NCI-H2227 (cell line): ENCODE results near the gene ISOC2.
"Not testable (repeated sequence)": the region's sequence is repeated elsewhere in the genome, so short reads cannot be mapped to it uniquely, and the experiment has no call there.

ENCODE experiments used
- DNase-seq: peaks from one replicate; lab custom pipeline; 2025; ENCODE audit not compliant: unreplicated experiment; lab: John Stamatoyannopoulos, UW

ISOC2 gene

DNA sequence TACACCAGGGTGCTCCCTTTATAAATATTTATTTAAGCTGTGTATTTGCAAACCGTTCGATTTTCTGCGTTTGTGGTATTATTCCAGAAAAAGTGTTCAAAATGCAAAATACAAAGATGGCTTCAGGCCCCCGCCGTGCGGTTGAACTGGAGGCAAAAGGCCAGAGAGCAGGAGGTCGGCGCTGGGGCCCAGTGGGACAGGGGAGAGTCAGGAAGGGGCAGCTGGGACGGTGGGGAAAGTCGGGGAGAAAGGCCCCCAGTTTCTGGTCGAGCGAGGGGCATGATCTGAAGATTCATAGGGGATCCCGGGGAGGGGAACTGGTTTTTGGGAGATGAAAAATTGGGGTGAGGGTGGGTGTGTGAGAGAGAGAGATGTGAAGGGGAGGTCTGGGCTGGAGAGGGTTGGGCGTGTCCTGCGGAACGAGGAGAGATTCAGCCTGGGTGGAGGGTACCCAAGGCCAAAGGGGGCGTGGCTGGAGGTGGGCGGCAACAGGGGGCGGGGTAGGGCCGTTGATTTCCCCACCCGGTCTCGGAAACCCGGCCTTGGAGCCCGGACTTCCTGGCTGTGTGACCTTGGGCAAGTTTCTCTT, 678 bp downstream of the ISOC2 start:
- peak; percentile 92 for DNase-seq

DNA sequence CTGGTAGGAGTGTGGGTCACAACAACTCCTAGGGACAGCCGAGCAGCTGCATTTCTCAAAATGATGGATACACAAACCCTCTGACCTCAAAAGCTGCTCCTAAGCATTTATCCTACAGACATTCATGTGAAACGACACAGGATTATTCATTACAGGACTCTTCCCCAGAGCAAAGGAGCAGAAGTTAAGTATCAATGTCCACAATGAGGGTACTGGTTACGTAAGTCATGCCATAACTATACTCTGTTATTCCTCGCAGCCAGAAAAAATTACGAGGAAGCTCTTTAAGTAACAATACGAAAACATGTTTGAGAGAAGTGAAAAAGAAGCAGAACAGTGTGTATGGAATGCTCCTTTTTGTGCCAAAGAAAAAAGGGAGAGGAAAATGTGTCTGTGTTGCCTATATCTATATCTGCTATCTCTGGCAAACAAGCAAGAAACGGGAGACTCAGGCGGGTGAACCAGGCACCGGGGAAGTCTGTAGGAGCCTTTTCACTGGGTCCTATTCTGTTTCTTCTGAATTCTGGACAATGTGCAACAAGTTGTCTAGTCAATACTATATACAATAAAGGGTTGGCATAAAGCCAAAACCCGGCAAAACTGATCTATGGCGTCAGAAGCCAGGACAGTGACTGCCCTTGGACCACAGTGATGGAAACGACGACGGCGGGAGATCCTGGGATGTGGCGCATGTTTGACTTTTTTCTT, 1.3 kb downstream of the ISOC2 start:
- DNase-seq, result peak; percentile 67

DNA sequence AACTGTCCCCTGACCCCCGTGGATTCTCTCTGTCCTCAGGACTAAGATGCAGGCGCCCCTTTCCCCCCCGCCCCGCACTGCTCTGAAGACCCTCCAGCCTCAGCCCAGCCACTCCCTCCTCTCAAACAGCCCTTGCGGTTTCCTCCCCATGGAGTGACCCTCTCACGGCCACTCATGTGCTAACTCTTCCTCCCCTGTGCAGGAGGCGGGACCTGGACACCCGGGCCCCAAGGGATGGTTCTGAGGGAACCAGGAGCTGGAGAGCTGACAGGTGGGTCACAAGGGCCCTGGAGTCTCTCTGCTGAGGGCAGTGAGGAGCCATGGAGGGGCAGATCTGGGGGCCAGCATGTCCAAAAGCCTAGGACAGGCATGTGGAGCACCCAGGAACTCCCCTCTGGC, 1.9 kb downstream of the ISOC2 start:
- peak; percentile 63 for DNase-seq

DNA sequence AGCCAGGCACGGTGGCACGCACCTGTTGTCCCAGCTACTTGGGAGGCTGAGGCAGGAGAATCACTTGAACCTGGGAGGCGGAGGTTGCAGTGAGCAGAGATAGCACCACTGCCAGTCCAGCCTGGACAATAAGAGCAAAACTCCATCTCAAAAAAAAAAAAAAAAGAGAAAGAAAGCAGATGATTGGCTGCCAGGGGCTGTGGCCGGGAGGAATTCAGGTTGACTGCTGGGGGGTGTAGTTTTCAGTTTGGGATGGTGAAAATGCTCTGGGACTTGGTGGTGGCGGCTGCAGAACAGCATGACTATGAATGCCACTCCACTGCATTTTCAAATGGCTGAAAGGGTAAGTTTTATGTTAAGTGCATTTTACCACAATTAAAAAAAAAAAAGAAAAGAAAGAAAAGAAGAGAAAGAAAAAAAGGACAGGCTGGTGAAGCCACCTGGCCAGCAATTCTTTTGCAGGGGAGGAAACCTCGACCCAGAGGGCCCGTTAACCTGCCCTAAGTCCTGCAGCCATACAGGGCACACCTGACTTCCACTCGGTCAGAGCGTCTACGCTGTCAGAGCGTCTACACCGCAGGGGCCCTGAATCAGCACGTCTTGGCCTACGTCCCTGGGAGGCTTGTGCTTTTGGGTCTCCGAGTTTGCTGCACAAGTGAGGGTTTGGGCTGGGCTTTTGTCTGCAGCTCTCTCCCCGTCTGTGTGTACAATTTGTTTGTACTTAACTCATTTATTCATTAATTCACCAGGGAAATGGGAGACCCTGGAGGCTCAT, 3.6 kb downstream of the ISOC2 start:
- no peak for DNase-seq

DNA sequence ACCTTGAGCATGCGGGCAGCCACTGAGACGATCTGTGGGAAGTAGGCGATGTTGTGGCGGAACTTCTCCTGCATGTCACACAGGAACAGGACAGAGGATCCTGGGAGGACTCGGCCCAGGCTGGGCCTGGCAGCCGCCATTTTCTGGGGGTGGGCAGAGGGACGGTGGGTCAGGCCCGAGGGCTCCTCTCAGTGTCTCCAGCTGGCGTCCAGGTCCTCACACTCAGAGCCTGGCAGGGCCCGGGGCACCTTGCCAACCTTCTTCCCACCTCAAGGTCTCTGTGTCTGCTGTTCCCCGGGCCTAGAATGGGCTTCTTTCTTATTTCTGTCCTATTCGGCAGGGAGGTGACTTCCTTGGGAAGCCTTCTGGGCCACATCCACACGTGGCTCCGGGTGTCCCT, 5.1 kb downstream of the ISOC2 start:
- no peak for DNase-seq

DNA sequence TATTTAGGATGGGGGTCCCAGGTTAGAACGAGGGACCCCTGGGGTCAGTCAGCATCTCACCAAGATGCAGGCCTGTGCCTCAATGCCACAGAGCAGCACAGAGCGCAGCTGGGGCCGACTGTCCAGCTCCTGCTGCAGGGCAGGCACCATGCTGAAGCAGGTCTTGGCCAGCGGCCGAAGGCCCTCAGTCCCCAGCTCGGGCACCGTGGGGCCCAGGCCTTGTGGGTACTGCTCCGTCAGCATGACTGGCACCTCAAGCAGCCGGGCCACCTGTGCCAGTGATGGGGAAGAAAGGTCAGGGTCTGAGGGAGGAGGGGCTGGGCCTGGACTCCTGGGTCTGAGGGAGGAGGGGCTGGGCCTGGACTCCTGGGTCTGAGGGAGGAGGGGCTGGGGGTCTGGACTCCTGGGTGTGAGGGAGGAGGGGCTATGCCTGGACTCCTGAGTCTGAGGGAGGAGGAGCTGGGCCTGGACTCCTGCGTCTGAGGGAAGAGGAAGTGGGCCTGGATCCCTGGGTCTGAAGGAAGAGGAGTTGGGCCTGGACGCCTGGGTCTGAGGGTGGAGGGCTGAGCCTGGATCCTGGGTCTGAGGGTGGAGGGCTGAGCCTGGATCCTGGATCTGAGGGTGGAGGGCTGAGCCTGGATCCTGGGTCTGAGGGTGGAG, 5.7 kb downstream of the ISOC2 start:
- DNase-seq, result no peak

DNA sequence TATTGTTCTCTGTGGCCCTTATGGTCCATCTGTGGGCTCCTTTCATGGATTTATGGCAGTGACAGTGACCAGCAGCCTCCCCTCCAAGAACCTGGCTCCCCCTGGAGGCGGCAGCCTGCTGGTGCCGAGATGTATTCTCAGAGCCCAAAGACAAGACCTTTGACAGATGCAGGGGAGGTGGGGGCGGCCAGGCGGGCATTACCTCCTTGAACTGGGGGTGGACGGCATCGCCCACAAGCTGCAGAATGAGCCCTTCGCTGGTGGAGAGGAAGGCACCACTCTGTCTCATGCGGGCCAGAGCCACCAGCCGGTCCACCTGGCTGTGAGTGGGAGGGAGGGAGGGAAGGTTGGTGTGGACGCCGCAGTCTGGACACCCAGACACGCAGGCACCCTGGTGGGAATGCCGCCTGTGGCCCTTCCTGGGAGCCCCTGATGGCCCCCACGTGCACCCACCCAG, 6.6 kb downstream of the ISOC2 start:
- peak; percentile 91 for DNase-seq

DNA sequence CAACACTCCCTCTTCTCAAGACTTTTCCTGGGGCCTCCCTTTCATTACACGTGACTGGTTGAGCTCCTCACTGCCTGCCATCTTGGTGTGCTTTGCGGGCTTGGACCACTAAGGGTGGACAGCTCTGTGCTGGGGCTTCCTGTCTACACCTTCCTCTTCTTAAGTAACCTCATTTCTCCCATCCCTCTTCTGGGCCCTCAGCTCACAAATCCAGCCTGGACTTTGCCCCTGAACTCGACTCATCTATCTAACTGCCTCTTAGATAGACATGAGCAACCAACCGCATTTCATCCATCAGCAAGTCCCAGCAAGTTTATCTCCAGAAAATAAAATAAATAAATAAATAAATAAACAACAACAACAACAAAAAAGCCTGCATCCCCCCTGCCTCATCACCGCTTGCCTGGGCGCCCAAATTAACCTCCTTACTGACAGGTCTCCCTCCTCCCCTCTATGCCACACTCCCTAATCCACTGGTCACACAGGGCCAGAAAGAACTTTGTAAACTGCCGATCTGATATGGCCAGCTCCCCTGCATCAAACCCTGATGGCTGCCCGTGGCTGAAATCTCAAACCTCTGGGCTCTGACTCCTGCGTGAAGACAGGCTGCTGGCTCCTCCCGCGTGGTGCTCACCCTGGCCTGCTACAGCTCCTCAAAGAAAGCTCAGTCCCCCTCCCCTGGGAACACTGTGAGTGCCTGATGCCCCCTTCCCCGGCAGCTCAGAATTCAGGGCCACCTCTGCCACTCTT, 7.8 kb downstream of the ISOC2 start:
- DNase-seq, result no peak

DNA sequence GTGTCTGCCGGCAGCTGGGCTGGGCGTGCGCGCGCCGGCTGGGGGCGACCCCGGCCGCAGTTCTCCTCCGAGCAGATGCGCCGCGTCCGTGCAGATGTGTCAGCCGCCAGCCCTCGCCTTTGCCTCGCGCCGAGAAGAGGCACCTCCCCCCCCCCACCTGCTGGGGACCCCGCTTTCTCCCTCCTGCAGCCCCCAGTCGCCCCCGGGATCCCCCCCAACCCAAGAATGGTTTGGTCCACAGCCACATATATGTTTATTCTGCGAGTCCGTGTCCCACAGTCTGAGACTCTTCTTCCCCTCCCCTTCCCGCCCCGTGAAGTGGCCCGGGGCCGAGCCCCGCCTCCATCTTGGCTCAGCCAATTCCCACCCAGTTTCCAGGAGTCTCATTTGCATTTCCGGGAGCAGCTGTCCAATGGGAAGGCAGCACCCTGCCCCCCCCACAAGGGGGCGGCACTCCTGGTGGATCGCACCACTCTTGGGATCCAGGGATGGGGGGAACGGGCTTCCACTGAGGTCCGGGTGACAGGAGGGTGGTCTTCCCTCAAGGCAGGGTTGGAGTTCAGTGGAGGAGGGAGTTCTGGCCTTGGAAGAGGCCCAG, 8.6 kb downstream of the ISOC2 start:
- peak; percentile 100 for DNase-seq

DNA sequence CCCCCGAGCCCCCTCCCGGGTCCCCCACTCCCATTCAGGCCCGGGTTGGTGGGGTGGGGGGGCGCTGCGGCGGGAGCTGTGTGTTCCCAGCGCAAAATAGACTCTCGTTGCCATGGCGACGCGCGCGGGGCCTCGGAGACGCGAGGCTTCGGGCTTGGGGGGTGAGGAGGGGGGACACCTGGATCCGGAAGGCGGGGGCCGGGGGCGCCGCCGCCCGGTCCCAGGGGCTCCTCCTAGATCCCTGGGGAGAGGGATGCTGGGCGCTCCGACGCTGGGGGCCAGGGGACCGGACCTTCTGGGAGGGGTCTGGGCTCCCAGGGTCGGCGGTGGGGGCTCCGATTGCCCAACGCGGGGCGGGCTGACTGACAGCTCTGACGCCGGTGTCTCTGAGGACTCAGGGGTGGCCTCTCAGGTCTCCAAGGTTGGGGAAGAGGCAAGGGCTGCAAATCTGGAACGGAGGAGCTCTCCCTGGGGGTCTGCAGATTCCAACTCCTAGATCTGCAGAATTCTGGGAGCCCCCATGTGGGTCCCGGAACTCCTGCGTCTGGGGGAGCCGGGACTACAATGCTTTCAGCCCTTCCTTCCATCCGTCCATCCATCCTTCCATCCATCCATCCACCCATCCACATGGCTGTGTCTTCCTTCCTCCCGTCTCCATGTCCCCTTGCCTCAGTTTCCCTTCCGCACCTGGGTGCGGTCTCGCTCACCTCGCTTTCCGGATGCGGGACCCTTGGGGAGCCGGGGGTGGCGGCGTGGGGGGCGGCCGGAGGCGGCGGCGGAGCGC, 9.3 kb downstream of the ISOC2 start:
- DNase-seq, result peak; percentile 93

DNA sequence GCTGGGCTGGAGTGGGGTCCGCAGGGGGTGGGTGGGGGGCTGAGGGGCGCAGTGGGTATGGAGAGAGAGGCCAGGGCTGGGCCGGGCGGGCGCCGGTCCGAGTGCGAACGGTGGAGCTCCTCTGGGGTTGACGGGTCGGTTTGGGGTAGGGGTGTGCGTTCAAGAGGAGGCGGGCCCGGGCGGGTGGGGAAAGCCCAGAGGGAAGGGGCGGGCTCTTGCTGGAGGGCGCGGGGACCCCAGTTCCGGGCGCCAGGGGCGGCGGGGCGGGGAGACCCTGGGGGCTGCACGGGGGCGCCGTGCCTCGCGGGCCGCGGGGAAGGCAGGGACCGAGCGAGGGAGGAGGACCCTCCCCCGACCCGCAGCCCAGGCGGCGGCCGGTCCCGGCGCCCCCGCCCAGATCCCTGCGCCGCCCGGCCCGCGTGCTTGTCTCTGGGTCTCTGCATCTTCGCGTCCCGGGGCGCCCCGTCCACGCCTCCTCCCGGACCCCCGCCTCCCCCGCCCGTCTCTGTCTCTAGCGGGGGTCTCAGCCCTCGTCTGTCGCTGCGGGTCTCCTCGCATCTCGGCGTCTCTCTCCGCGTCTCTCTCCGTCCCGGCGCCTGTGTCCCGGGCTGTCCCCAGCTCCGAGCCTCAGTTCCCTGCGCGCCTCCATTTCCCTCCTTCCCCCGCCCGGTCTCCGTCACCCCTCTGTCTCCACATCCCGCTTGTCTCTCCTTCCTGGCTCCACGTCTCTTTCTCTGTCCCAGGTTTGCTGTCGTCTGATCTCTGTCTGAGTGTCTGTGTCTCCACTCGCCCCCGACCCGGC, 10.1 kb downstream of the ISOC2 start:
- peak; percentile 73 for DNase-seq

DNA sequence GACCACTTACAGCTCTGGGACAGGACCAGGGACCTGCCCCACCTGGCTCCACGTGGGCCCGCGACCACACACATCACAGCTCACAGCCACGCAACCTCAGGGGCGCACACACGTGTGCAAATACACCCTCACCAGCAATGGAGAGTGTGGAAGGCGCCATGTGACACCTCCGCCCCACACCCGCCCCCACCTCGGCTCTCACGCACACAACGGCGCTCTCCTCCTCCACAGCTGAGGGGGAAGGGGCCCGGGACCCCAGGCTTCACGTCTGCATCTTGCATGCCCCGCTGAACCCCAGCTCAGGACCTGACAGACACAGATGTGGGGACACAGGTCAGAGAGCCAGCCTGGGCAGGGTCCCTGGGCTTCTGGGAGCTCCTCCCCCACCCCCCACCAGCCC, 12.0 kb downstream of the ISOC2 start:
- no peak for DNase-seq

DNA sequence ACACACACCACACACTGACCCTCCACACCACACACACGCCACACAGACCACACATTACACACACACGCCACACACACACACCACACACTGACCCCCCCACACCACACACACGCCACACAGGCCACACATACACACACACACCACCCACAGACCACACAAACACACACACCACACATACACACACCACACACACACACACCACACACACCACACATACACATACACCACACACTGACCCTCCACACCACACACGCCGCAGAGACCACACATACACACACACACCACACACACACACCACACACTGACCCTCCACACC, 13.3 kb downstream of the ISOC2 start:
- DNase-seq, result not testable (repeated sequence)

DNA sequence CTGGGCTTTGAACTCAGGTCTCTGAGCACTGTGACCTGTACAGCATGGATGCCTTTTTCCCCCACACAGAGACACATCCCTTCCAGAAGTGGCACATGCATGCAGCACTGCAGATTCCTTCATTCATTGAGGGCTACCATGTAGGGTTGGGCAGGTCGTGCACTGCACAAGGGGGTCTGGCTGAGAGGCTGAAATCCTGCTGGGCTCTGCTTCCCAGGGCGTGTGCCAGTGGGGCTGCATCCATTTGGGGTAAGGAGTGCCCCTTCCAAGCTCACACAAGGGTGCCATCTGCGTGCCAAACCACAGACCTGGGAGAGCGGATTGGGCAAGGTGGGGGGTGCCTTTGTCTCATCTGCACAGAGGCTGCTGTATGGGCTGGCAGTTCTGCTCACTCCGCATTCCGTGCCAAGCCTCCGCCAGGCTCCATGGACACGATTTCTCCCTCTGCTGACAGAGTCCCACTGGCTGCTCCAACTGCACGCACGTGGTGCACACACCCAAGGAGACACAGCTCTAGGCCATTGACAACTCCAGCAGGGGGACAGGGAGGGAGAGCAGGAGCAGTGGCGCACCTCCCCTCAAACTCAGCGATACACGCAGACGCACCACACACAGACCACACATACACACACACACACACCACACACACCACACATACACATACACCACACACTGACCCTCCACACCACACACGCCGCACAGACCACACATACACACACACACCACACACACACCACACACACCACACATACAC, 13.8 kb downstream of the ISOC2 start:
- DNase-seq, result peak; percentile 81

DNA sequence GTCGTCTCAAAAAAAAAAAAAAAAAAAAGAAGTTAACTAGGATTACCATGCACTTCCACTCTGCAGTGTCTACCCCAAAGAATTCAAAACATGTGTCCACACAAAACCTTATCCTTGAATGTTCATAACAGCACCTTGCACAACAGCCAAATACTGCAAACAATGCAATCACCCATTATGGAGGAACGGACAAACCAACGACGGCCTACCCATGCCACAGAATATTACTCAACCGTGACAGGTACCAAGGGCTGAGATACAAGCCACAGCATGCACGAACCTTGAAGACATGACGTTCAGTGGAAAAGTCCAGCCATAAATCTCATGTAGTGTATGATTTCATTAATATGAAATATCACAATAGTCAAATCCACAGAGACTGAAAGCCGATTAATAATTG, 15.4 kb downstream of the ISOC2 start:
- no peak for DNase-seq

DNA sequence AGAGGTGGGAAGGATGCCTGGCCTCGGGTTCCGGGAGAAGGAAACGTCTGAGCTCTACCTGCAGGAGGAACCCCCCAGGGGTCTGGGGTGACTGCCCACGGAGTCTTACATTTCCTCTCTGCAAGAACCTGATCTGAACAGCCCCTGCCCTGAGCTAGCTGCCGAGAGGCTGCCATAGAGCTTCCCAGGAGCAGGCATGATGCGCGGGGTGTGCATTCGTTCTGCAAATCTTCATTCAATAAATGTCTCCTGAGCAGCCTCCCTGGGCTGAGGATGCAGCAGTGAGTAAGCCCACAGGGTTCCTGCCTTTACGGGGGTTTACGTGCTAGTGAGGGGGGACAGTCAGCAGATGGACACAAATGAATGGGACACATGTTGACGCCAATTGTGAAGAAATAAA, 16.8 kb downstream of the ISOC2 start:
- no peak for DNase-seq

DNA sequence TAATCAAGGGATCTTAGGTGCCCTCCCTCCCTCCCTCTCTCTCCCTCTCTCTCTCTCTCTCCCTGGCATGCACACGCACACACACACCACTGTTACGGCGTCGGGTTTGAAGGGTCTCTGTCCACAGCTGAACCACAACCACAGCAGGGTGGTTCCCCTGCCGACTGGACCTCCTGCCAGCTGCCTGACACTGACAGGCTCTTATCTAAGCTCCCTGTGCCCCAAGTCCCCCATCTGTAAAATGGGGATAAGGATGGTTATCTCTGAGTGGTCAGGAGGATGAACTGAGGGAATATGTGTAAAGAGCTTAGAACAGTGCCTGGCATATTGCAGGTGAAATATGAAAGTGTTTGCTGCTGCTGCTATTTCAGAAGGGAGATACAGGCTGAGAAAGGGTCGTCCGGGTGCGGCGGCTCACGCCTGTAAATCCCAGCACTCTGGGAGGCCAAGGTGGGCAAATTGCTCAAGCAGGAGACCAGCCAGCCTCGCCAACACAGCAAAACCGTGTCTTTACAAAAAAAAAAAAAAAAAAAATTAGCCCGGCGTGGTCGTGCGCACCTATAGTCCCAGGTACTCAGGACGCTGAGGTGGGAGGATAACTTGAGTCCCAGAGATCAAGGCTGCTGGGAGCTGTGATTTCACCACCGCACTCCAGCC, 17.5 kb downstream of the ISOC2 start:
- DNase-seq, result no peak
